ENCODE data around the gene WNT1. TPM values are rescaled to one million over a fixed set of nuclear protein-coding genes. Genes with fewer than 3 reads are reported as not detected.

The WNT1 gene
- total RNA-seq, 1 donor from 2014 or later, result not detected

GRCh38 chr12:48980389-48980952, 2.3 kb downstream of the WNT1 start:
- H3K4me3 ChIP-seq, result peak overlapping the region; percentile 30
- H3K9me3 ChIP-seq (ENCODE audit: low read depth), result no peaks in the 10 kb centered on the region
- H3K36me3 Mint-ChIP-seq, result peaks cover 8% of the 10 kb centered on the region
- H3K27me3 Mint-ChIP-seq (ENCODE audit: insufficient read depth, low read depth), result peaks cover 80% of the 10 kb centered on the region
- no peak overlapping the region for H3K27ac Mint-ChIP-seq
- no peaks in the 10 kb centered on the region for H3K36me3 ChIP-seq
- peaks cover 47% of the 10 kb centered on the region for H3F3A ChIP-seq (ENCODE audit: low read depth)
- H2AFZ ChIP-seq (replicated peaks), result no peak overlapping the region
- peak; percentile 79 for TF ChIP-seq EZH2phosphoT487 (IDR thresholded peaks at IDR 0.05)
- TF ChIP-seq EZH2 (IDR thresholded peaks at IDR 0.05), result peak; percentile 96
- TF ChIP-seq, protein P1, sequence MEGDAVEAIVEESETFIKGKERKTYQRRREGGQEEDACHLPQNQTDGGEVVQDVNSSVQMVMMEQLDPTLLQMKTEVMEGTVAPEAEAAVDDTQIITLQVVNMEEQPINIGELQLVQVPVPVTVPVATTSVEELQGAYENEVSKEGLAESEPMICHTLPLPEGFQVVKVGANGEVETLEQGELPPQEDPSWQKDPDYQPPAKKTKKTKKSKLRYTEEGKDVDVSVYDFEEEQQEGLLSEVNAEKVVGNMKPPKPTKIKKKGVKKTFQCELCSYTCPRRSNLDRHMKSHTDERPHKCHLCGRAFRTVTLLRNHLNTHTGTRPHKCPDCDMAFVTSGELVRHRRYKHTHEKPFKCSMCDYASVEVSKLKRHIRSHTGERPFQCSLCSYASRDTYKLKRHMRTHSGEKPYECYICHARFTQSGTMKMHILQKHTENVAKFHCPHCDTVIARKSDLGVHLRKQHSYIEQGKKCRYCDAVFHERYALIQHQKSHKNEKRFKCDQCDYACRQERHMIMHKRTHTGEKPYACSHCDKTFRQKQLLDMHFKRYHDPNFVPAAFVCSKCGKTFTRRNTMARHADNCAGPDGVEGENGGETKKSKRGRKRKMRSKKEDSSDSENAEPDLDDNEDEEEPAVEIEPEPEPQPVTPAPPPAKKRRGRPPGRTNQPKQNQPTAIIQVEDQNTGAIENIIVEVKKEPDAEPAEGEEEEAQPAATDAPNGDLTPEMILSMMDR (IDR thresholded peaks at IDR 0.05), result peak; percentile 40
- H3K4me1 ChIP-seq, result peaks cover 30% of the 10 kb centered on the region
- peak overlapping the region; percentile 63 for H3K4me2 ChIP-seq
- peaks cover 70% of the 10 kb centered on the region for H3K4me1 Mint-ChIP-seq
- peak overlapping the region; percentile 87 for H3K4me3 Mint-ChIP-seq
- H3K9ac ChIP-seq, result no peak overlapping the region
- no peak overlapping the region for H3K27ac ChIP-seq
- DNase-seq (ENCODE audit: low spot score), result peak; percentile 70
- peaks cover 100% of the 10 kb centered on the region for H3K27me3 ChIP-seq
- peaks cover 5% of the 10 kb centered on the region for H3K9me3 Mint-ChIP-seq
- H3K79me2 ChIP-seq (ENCODE audit: low read depth), result no peaks in the 10 kb centered on the region
- H4K20me1 ChIP-seq (ENCODE audit: low read depth), result peaks cover 81% of the 10 kb centered on the region

- Histone ChIP-seq H3K9ac (no peak overlapping the region), H3K27ac (no peak overlapping the region), H3K4me1 (peaks cover 37% of the 10 kb centered on the region), H3K4me2 (peak overlapping the region; percentile 63), H3K27me3 (peaks cover 100% of the 10 kb centered on the region), H3K36me3 (no peaks in the 10 kb centered on the region), H2AFZ (replicated peaks) (no peak overlapping the region), H3K9me3 (ENCODE audit: low read depth) (no peaks in the 10 kb centered on the region), H3F3A (ENCODE audit: low read depth) (peaks cover 54% of the 10 kb centered on the region), H4K20me1 (ENCODE audit: low read depth) (peaks cover 88% of the 10 kb centered on the region), H3K79me2 (ENCODE audit: low read depth) (no peaks in the 10 kb centered on the region), H3K4me3 (peak overlapping the region; percentile 30)
- Mint-ChIP-seq H3K27ac (peak overlapping the region; percentile 66), H3K4me1 (peaks cover 76% of the 10 kb centered on the region), H3K27me3 (ENCODE audit: insufficient read depth, low read depth) (peaks cover 77% of the 10 kb centered on the region), H3K9me3 (peaks cover 5% of the 10 kb centered on the region), H3K4me3 (peak overlapping the region; percentile 87), H3K36me3 (peaks cover 8% of the 10 kb centered on the region)
- TF ChIP-seq EZH2 (IDR thresholded peaks at IDR 0.05) (peak; percentile 14), EZH2phosphoT487 (IDR thresholded peaks at IDR 0.05) (peak; percentile 60)
- TF ChIP-seq, protein P1 (IDR thresholded peaks at IDR 0.05), result peak; percentile 23
- peak; percentile 69 for DNase-seq (ENCODE audit: low spot score)
Observed at GRCh38 chr12:48980953-48981756, 3.0 kb downstream of the WNT1 start.

- Mint-ChIP-seq H3K36me3 (peaks cover 8% of the 10 kb centered on the region), H3K4me3 (peak overlapping the region; percentile 87), H3K27me3 (ENCODE audit: insufficient read depth, low read depth) (peaks cover 74% of the 10 kb centered on the region), H3K9me3 (peaks cover 5% of the 10 kb centered on the region), H3K4me1 (peaks cover 77% of the 10 kb centered on the region), H3K27ac (peak overlapping the region; percentile 66)
- Histone ChIP-seq H3K36me3 (no peaks in the 10 kb centered on the region), H3K4me1 (peaks cover 42% of the 10 kb centered on the region), H3F3A (ENCODE audit: low read depth) (peaks cover 57% of the 10 kb centered on the region), H4K20me1 (ENCODE audit: low read depth) (peaks cover 94% of the 10 kb centered on the region), H3K9me3 (ENCODE audit: low read depth) (no peaks in the 10 kb centered on the region), H3K4me3 (no peak overlapping the region), H3K27me3 (peaks cover 100% of the 10 kb centered on the region), H3K27ac (no peak overlapping the region), H2AFZ (replicated peaks) (no peak overlapping the region), H3K4me2 (peak overlapping the region; percentile 63), H3K79me2 (ENCODE audit: low read depth) (no peaks in the 10 kb centered on the region), H3K9ac (no peak overlapping the region)
- DNase-seq (ENCODE audit: low spot score), result no peak
- TF ChIP-seq EZH2phosphoT487 (IDR thresholded peaks at IDR 0.05), result no peak
- no peak for TF ChIP-seq EZH2 (IDR thresholded peaks at IDR 0.05)
- TF ChIP-seq, protein P1 (IDR thresholded peaks at IDR 0.05), result no peak
Observed at GRCh38 chr12:48981757-48982157, 3.6 kb downstream of the WNT1 start.
